ENCODE results near the gene EYA2.

The EYA2 gene

GRCh38 chr20:46894579-46894958 lies at the start of gene EYA2:
Gene EYA2 (plus strand): TSS chr20:46894843. CDS start chr20:46990011, 95,168 bp downstream.
- H3K27ac Mint-ChIP-seq, result peak within 1 kb of the TSS; percentile 57 to 72 (median 64)
- no peak for TF ChIP-seq CTCF (IDR thresholded peaks at IDR 0.05; ENCODE audit: unreplicated experiment in 3 of 3)
- H3K4me3 Mint-ChIP-seq, result peak within 1 kb of the TSS; percentile 86 to 96 (median 94)
- H3K9me3 Mint-ChIP-seq, result peaks cover 17% of the 10 kb centered on the region
- H3K27me3 Mint-ChIP-seq (ENCODE audit: low read depth), result peaks cover 65% of the 10 kb centered on the region
- peaks cover 50% of the 10 kb centered on the region for H3K4me1 Mint-ChIP-seq
- peaks cover 5% of the 10 kb centered on the region for H3K36me3 Mint-ChIP-seq (ENCODE audit: low read depth)

GRCh38 chr20:46844965-46845364 lies 49.7 kb upstream of the EYA2 start:
- no peak for TF ChIP-seq CTCF (IDR thresholded peaks at IDR 0.05; ENCODE audit: unreplicated experiment in 3 of 3)
- H3K27ac Mint-ChIP-seq, result no peak overlapping the region
- no peaks in the 10 kb centered on the region for H3K9me3 Mint-ChIP-seq
- H3K4me1 Mint-ChIP-seq, result peaks cover 6% of the 10 kb centered on the region
- no peaks in the 10 kb centered on the region for H3K27me3 Mint-ChIP-seq (ENCODE audit: low read depth)
- no peak overlapping the region for H3K4me3 Mint-ChIP-seq
- H3K36me3 Mint-ChIP-seq (ENCODE audit: low read depth), result no peaks in the 10 kb centered on the region

GRCh38 chr20:46849269-46849668 lies 45.4 kb upstream of the EYA2 start:
- H3K9me3 Mint-ChIP-seq, result no peaks in the 10 kb centered on the region

GRCh38 chr20:46849751-46850150 lies 44.9 kb upstream of the EYA2 start:
- H3K36me3 Mint-ChIP-seq (ENCODE audit: low read depth), result no peaks in the 10 kb centered on the region

More at GRCh38 chr20:46849269-46849668, 45.4 kb upstream of the EYA2 start:
- Mint-ChIP-seq H3K4me1 (peaks cover 20% of the 10 kb centered on the region), H3K27ac (peak overlapping the region in 2 of 3 experiments; percentile 8 to 67), H3K27me3 (ENCODE audit: low read depth) (peaks cover 4% of the 10 kb centered on the region), H3K36me3 (ENCODE audit: low read depth) (no peaks in the 10 kb centered on the region), H3K4me3 (no peak overlapping the region)
- TF ChIP-seq CTCF (IDR thresholded peaks at IDR 0.05; ENCODE audit: unreplicated experiment in 3 of 3), result no peak

GRCh38 chr20:46850416-46850815 lies 44.2 kb upstream of the EYA2 start:
- peaks cover 20% of the 10 kb centered on the region for H3K4me1 Mint-ChIP-seq
- no peaks in the 10 kb centered on the region for H3K36me3 Mint-ChIP-seq (ENCODE audit: low read depth)
- peak overlapping the region in 2 of 3 experiments; percentile 53 to 67 for H3K27ac Mint-ChIP-seq
- H3K4me3 Mint-ChIP-seq, result peak overlapping the region in 1 of 3 experiments; percentile 16
- peaks cover 4% of the 10 kb centered on the region for H3K27me3 Mint-ChIP-seq (ENCODE audit: low read depth)
- no peak for TF ChIP-seq CTCF (IDR thresholded peaks at IDR 0.05; ENCODE audit: unreplicated experiment in 3 of 3)
- H3K9me3 Mint-ChIP-seq, result no peaks in the 10 kb centered on the region

More at GRCh38 chr20:46849751-46850150, 44.9 kb upstream of the EYA2 start:
- Mint-ChIP-seq H3K9me3 (no peaks in the 10 kb centered on the region), H3K4me3 (no peak overlapping the region), H3K4me1 (peaks cover 20% of the 10 kb centered on the region), H3K27me3 (ENCODE audit: low read depth) (peaks cover 4% of the 10 kb centered on the region), H3K27ac (peak overlapping the region in 2 of 3 experiments; percentile 8 to 67)
- no peak for TF ChIP-seq CTCF (IDR thresholded peaks at IDR 0.05; ENCODE audit: unreplicated experiment in 3 of 3)

- Mint-ChIP-seq H3K4me1 (peaks cover 20% of the 10 kb centered on the region), H3K27ac (peak overlapping the region in 1 of 3 experiments; percentile 67), H3K36me3 (ENCODE audit: low read depth) (no peaks in the 10 kb centered on the region), H3K4me3 (no peak overlapping the region), H3K27me3 (ENCODE audit: low read depth) (peaks cover 4% of the 10 kb centered on the region), H3K9me3 (no peaks in the 10 kb centered on the region)
- TF ChIP-seq CTCF (IDR thresholded peaks at IDR 0.05; ENCODE audit: unreplicated experiment in 3 of 3), result no peak
These were observed 43.7 kb upstream of the EYA2 start for GRCh38 chr20:46850896-46851295.

Measured in nephron (organoid).